GM19351 (cell line): ENCODE measurements around the gene CEP170B.
"Not testable (repeated sequence)": the region's sequence is repeated elsewhere in the genome, so short reads cannot be mapped to it uniquely, and the experiment has no call there.

Experiments
- ATAC-seq: cut with Tn5 transposase; IDR thresholded peaks from one replicate; pipeline ENCODE4 v1.9.1; 2021; ENCODE audit warnings: mild to moderate bottlenecking, moderate library complexity; ENCODE audit not compliant: unreplicated experiment

CEP170B gene

GRCh38 chr14:104888489-104889374, 23.7 kb downstream of the CEP170B start:
- no peak for ATAC-seq

- ATAC-seq = no peak
Measured at GRCh38 chr14:104889375-104889757, 24.3 kb downstream of the CEP170B start.

DNA sequence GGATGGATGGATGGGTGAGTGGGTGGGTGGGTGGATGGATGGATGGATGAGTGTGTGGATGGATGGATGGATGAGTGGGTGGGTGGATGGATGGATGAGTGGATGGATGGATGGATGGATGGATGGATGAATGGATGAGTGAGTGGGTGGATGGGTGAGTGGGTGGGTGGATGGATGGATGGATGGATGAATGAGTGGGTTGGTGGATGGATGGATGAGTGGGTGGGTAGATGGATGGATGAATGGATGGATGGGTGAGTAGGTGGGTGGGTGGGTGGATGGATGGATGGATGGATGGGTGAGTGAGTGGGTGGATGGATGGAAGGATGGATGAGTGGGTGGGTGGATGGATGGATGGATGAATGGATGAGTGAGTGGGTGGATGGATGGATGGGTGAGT, 25.2 kb downstream of the CEP170B start:
- ATAC-seq = not testable (repeated sequence)

DNA sequence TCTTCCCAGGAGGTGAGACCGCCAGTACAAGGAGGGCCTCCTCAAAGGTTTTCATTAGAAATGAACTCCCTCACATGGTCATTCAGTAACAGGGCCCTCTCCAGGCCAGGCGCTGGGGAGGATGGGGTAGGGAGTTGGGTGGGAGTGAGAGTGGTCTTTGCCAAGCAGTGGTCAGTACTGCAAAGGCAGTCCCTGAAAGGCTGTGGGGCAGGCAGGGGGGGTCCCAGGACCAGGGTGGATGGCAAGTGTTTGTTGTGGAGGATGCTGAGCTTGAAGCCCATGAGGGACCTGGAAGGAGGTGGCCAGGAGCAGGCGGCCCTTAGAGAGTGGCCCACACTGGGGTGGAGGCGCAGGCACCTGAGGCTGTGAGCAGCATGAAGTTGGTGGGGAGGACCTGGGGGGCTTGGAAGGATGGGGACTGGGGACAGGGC, 26.1 kb downstream of the CEP170B start:
- no peak for ATAC-seq

GRCh38 chr14:104891664-104892530, 26.8 kb downstream of the CEP170B start:
- no peak for ATAC-seq

GRCh38 chr14:104892531-104893434, 27.7 kb downstream of the CEP170B start:
- no peak for ATAC-seq

DNA sequence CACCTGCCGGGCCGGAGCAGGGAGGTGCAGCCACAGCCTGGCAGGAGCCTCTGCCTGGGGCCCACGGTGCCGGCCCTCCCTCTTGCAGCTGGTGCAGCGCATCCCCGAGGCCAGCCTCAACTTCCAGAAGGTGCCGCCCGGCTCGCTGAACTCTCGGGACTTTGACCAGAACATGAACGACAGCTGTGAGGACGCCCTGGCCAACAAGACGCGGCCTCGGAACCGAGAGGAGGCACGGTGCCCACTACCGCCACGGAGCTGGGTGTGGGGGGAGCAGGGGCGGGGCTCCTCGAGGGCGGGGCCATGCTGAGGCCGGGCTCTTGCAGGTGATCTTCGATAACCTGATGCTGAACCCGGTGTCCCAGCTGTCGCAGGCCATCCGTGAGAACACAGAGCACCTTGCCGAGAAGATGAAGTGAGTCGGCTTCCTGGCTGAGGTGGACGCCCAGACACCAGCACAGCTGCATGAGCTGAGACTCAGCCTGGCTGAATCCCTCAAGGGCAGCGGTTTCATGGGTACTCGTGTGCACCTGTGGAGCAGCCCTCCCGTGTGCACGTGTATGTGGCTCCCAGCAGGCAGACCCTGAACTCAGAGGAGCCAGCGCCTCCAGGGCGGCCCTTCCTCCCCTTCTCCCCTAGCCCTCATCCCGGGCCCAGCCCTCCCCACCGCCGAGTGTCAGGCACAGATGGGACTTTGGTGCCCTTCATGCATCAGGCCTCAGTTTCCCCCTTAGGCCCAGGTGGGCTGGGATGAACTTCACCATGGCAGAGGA, 28.6 kb downstream of the CEP170B start:
- ATAC-seq = no peak

- no peak for ATAC-seq
Measured at GRCh38 chr14:104894331-104895206, 29.5 kb downstream of the CEP170B start.

GRCh38 chr14:104895207-104895785, 30.2 kb downstream of the CEP170B start:
- no peak for ATAC-seq

DNA sequence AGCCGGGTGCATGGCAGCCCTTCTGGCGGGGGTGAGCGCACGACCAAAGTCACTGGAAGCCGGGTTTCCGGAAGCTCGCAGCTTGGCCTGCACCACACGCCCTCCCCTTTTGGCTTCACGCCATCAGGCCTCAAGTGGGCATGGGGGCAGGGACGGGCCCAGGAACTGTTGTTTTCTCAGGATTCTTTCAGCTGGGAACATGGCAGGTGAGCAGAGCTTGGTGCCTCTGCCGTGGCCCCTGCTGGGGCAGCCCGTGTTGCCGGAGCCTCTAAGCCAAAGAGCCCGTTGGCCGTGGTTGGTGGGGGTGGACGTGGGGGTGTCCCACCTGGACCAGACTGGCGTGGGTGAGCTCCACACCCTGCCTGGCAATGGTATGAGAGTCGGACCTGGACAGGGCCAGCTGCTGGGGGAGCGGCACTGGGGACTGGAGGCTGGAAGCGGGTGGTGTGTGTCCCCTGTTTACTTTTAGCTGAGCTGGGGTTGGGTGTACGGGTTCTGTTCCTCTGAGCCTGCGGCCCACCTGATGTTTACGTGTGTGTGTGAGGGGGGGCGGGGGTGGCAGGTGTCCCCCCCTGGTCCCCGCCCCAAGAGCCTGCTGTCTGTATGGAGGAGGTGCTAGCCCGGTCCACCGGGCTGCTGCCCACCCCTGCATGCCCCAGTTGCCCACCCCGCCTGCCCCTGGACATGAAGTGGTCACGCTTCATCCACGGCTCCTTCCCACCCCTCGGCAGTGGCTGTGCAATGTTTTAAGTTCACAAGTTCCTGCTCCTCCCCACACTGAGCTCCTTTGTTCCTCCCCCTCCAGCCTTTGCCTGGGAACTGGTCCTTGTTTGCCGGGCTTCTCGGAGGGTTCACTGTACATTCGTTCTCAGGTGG, 31.0 kb downstream of the CEP170B start:
- ATAC-seq = no peak

DNA sequence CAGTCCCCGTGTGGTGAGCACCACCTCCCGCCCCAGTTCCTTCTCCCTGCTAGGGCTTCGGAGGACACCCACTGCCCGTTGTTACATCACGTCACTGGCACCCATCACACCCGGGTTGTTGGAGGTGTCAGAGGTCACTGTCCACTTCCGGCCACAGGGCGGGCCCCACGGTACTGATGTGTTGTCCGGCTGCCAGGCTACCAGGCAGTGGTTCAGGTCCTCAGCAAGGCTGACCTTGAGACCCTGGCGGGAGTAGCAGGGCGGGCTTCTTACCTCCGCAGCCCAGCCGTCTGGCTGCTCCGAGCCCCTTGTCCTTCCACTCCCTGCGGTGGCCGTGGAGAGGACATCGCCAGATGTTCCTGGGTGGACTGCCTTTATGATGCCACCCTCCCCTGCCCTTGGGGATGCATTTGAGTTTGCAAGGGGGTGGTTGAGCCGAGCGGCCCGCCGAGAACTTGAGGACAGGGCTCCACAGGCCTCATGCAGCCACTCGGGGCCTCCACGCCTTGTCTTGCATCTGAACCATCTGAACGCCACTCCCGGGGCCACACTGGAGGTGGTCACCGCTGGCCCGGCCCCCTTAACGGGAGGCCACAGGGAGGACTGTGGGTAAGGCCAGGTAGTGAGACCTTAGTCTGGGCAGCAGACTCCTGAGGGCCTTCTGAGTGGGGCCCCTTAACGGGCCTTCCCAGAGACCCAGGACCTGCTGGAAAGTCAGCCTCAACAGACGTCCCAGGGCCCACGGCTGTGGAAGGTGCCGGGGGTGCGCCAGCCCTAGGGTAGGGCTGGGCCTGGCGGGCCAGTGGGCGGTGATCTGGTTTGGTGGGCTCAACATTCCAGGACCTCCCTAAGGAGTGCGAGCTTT, 32.5 kb downstream of the CEP170B start:
- ATAC-seq = no peak

DNA sequence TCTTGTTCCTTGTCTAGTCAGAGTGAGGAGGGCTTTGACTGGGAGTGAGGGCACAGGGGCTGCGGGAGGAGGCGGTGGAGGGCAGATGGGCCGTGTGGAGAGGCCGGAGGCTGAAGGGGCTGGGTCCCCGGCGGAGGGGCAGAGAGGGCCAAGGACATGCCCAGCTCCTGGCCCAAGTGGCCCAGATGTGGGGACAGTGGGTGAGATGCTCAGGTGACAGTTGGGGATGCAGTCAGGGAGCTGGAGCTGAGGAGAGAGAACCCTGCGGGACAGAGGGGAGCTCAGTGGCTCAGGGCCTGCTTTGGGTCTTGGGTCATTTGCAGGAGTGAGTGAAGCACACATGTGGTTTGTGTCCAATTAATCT, 33.1 kb downstream of the CEP170B start:
- no peak for ATAC-seq

DNA sequence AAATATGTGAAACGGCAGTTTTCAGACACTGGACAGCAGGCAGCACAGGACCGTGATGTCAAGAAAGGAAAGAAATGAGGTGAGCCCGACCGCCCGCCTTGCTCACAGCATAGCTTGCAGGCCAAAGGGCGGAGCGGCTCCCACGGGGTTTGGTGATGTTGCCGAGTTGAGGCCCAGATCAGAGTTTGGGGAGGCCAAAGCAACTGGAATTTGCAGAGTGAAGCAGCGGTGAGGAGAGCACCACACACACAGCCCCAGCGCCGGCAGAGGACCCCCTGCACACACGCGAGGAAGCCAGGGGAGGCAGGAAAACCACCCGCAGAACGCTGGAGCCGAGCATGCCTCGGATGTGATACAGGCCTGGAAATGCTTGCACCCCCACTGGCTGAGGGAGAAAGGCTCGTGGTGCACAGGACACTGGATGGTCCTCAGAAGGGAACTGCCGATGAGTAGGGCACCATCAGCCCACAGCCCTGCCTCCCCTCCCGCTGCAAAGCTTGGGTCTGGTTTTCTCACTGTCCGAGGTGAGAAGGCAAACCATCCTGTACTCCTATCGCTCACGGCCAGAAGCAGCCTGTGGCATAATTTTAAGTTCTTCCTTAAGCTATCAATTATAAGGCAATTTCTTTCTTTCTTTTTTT, 33.9 kb downstream of the CEP170B start:
- no peak for ATAC-seq

GRCh38 chr14:104899781-104900180, 34.7 kb downstream of the CEP170B start:
- no peak for ATAC-seq

DNA sequence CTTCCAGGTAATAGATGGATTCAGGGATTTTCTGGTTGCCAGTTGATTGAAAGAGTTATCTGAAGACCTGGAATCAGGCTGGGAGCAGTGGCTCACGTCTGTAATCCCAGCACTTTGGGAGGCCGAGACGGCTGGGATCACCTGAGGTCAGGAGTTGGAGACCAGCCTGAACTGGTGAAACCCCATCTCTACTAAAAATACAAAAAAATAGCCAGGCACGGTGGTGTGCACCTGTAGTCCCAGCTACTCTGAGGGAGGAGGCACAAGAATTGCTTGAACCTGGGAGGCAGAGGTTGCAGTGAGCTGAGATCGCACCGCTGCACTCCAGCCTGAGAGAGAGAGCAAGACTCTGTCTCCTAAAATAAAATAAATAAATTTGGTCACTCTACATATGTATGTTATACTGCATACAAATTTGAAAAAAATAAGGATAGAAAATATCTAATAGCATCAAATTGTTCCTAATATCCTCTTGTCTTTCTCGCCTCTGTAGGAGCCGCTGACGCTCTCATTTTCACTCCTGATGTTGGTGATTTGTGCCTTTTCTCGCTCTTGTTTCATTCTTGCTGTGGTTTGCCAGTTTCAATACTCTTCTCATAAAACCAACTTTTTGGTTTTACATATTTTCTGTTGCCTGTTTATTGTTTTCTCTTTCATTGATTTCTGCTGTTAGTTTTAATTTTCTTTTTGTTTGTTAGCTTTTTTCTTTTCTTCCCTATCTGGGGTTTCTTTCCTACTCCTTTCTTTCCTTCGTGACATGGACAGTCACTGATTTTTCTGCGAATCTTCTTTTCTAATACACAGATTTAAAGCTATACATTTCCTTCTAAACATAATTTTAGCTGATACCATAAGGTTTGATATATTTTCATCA, 35.8 kb downstream of the CEP170B start:
- ATAC-seq = no peak
